Hematopoietic multipotent progenitor cell treated with erythropoietin and hydrocortisone succinate and interleukin-3 and kit ligand, for 15 days (in vitro differentiated cells): ENCODE results near the gene SKAP1.
"Not testable (repeated sequence)": the region's sequence is repeated elsewhere in the genome, so short reads cannot be mapped to it uniquely, and the experiment has no call there.

Experiments
- DNase-seq: peaks from one replicate; pipeline ENCODE4 v3.0.0-alpha.2; 2015; ENCODE audit warnings: low spot score

SKAP1 gene

GRCh38 chr17:48445248-48445620, 15.2 kb upstream of the SKAP1 start:
- no peak for DNase-seq

- no peak for DNase-seq
Observed at GRCh38 chr17:48444516-48445247, 14.7 kb upstream of the SKAP1 start.

GRCh38 chr17:48443712-48444111, 13.7 kb upstream of the SKAP1 start:
- no peak for DNase-seq

- DNase-seq: no peak
Observed at GRCh38 chr17:48442819-48443218, 12.8 kb upstream of the SKAP1 start.

- no peak for DNase-seq
Observed at GRCh38 chr17:48441862-48442261, 11.8 kb upstream of the SKAP1 start.

- no peak for DNase-seq
Observed at GRCh38 chr17:48441231-48441711, 11.3 kb upstream of the SKAP1 start.

GRCh38 chr17:48440669-48441068, 10.7 kb upstream of the SKAP1 start:
- DNase-seq: no peak

- DNase-seq: no peak
Observed at GRCh38 chr17:48439875-48440505, 10.0 kb upstream of the SKAP1 start.

- no peak for DNase-seq
Observed at GRCh38 chr17:48439110-48439850, 9.3 kb upstream of the SKAP1 start.

- DNase-seq: no peak
Observed at GRCh38 chr17:48438516-48439061, 8.6 kb upstream of the SKAP1 start.

GRCh38 chr17:48433896-48434295, 3.9 kb upstream of the SKAP1 start:
- no peak for DNase-seq

GRCh38 chr17:48432820-48433775, 3.1 kb upstream of the SKAP1 start:
- DNase-seq: no peak

- no peak for DNase-seq
Observed at GRCh38 chr17:48429156-48429555, 858 bp downstream of the SKAP1 start.

- no peak for DNase-seq
Observed at GRCh38 chr17:48427598-48427997, 2.4 kb downstream of the SKAP1 start.

GRCh38 chr17:48426761-48427500, 3.1 kb downstream of the SKAP1 start:
- no peak for DNase-seq

- DNase-seq: no peak
Observed at GRCh38 chr17:48426019-48426665, 3.9 kb downstream of the SKAP1 start.

GRCh38 chr17:48422060-48422459, 8.0 kb downstream of the SKAP1 start:
- DNase-seq: not testable (repeated sequence)

- DNase-seq: no peak
Observed at GRCh38 chr17:48420823-48421222, 9.2 kb downstream of the SKAP1 start.

GRCh38 chr17:48416971-48417370, 13.0 kb downstream of the SKAP1 start:
- no peak for DNase-seq
